Measurements from ENCODE around the gene CITED1. TPM values are rescaled to one million over a fixed set of nuclear protein-coding genes. Genes with fewer than 3 reads are reported as not detected.

The CITED1 gene
- total and polyA plus RNA-seq, 2 of the 13 experiments (the other 11 are each of a cell fraction or from before 2014, with no cell fraction given), result 0.09 TPM; not detected in 1

GRCh38 chrX:72304877-72305276 lies 837 bp downstream of the CITED1 start:
- Histone ChIP-seq H3K9ac (ENCODE audit: insufficient read depth, low read depth, low read length) (no peak overlapping the region), H3K9me3 (ENCODE audit: low read length) (no peaks in the 10 kb centered on the region), H2AFZ (ENCODE audit: low read length) (no peak overlapping the region), H3K4me2 (ENCODE audit: low read depth, low read length) (peak overlapping the region; percentile 60; the same call in 1 of the 2 replicates), H4K20me1 (ENCODE audit: insufficient read depth, low read length) (no peaks in the 10 kb centered on the region), H3K36me3 (replicated peaks in 1 of 2; ENCODE audit: control insufficient read depth in 1 of 2, insufficient read depth in 2 of 2, low read length in 2 of 2) (no peaks in the 10 kb centered on the region), H3K4me1 (ENCODE audit: insufficient read depth, low read length) (peaks cover 30% of the 10 kb centered on the region), H3K79me2 (ENCODE audit: insufficient read depth, low read length) (no peaks in the 10 kb centered on the region), H3K27me3 (ENCODE audit: control insufficient read depth in 1 of 2, insufficient read depth in 2 of 2, low read length in 2 of 2) (peaks cover 6 to 60% of the 10 kb centered on the region in 2 experiments; a peak in 4 of 5 replicates), H3K4me3 (replicated peaks in 1 of 3; ENCODE audit: insufficient read depth in 1 of 3, low read depth in 2 of 3, low read length in 3 of 3) (peak overlapping the region in 2 of 3 experiments; percentile 39 to 60; a peak in 2 of 6 replicates), H3K27ac (ENCODE audit: extremely low read length, insufficient read depth, low read length) (no peak overlapping the region)
- ATAC-seq (peak; percentile 7; the same call in 2 of the 3 replicates), DNase-seq (ENCODE audit: low spot score) (no peak), FAIRE-seq (no peak)
- in situ Hi-C loops (cut with HindIII; ENCODE audit: extremely low pct_ligation_motif_present, low pct_unique_long_range_greater_than_20kb), result loop anchor here (10.0 kb wide), 1 partner anchor 240 kb away; no protein-coding TSS in a partner anchor
- POLR2A ChIA-PET, result interaction anchor here (1.2 kb wide), 1 partner anchor 28 kb away, joined by 3 read pairs; the partner anchor contains the start of gene RPS4X
- TF ChIP-seq SIN3B (IDR thresholded peaks at IDR 0.05; ENCODE audit: low read length) (no peak), BCL6 (CRISPR knock-in tag; IDR thresholded peaks at IDR 0.05) (no peak), ZFP37 (CRISPR knock-in tag; IDR thresholded peaks at IDR 0.05; ENCODE audit: borderline replicate concordance) (no peak)
- TF ChIP-seq, protein P1, sequence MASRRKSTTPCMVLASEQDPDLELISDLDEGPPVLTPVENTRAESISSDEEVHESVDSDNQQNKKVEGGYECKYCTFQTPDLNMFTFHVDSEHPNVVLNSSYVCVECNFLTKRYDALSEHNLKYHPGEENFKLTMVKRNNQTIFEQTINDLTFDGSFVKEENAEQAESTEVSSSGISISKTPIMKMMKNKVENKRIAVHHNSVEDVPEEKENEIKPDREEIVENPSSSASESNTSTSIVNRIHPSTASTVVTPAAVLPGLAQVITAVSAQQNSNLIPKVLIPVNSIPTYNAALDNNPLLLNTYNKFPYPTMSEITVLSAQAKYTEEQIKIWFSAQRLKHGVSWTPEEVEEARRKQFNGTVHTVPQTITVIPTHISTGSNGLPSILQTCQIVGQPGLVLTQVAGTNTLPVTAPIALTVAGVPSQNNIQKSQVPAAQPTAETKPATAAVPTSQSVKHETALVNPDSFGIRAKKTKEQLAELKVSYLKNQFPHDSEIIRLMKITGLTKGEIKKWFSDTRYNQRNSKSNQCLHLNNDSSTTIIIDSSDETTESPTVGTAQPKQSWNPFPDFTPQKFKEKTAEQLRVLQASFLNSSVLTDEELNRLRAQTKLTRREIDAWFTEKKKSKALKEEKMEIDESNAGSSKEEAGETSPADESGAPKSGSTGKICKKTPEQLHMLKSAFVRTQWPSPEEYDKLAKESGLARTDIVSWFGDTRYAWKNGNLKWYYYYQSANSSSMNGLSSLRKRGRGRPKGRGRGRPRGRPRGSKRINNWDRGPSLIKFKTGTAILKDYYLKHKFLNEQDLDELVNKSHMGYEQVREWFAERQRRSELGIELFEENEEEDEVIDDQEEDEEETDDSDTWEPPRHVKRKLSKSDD (CRISPR knock-in tag; IDR thresholded peaks at IDR 0.05; ENCODE audit: low read depth), result no peak
- CTCF ChIA-PET (ENCODE audit: low intra/inter-chr PET ratio, low total read pairs), result no interaction called here
- 9% methylated on average over 8 of the region's 26 CpGs for WGBS (ENCODE audit: low lambda C conversion rate)
- intact Hi-C loops (cut with micrococcal nuclease; ENCODE audit: unreplicated experiment), result no loop called here
- BruUV-seq (replicated peaks), result no TSS peak

GRCh38 chrX:72301781-72302180 lies 3.9 kb downstream of the CITED1 start:
- Histone ChIP-seq H3K4me2 (ENCODE audit: low read depth, low read length) (no peak overlapping the region), H3K9me3 (ENCODE audit: low read length) (no peaks in the 10 kb centered on the region), H3K4me1 (ENCODE audit: insufficient read depth, low read length) (peaks cover 15% of the 10 kb centered on the region; the same call in 1 of the 2 replicates), H4K20me1 (ENCODE audit: insufficient read depth, low read length) (no peaks in the 10 kb centered on the region), H2AFZ (ENCODE audit: low read length) (no peak overlapping the region), H3K36me3 (replicated peaks in 1 of 2; ENCODE audit: control insufficient read depth in 1 of 2, insufficient read depth in 2 of 2, low read length in 2 of 2) (no peaks in the 10 kb centered on the region), H3K9ac (ENCODE audit: insufficient read depth, low read depth, low read length) (no peak overlapping the region), H3K27ac (ENCODE audit: extremely low read length, insufficient read depth, low read length) (no peak overlapping the region), H3K4me3 (replicated peaks in 1 of 3; ENCODE audit: insufficient read depth in 1 of 3, low read depth in 2 of 3, low read length in 3 of 3) (no peak overlapping the region), H3K27me3 (ENCODE audit: control insufficient read depth in 1 of 2, insufficient read depth in 2 of 2, low read length in 2 of 2) (peaks cover 5 to 36% of the 10 kb centered on the region in 2 experiments; a peak in 4 of 5 replicates), H3K79me2 (ENCODE audit: insufficient read depth, low read length) (no peaks in the 10 kb centered on the region)
- TF ChIP-seq, protein P2, sequence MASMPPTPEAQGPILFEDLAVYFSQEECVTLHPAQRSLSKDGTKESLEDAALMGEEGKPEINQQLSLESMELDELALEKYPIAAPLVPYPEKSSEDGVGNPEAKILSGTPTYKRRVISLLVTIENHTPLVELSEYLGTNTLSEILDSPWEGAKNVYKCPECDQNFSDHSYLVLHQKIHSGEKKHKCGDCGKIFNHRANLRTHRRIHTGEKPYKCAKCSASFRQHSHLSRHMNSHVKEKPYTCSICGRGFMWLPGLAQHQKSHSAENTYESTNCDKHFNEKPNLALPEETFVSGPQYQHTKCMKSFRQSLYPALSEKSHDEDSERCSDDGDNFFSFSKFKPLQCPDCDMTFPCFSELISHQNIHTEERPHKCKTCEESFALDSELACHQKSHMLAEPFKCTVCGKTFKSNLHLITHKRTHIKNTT (CRISPR knock-in tag; IDR thresholded peaks at IDR 0.05), result no peak
- TF ChIP-seq CEBPB (IDR thresholded peaks at IDR 0.05; ENCODE audit: borderline replicate concordance, low read depth, low read length) (no peak), KDM3A (CRISPR knock-in tag; IDR thresholded peaks at IDR 0.05; ENCODE audit: low read depth) (no peak)
- DNase-seq (ENCODE audit: low spot score), result no peak
- no peak for ATAC-seq
- no peak for FAIRE-seq
- no TSS peak for BruUV-seq (replicated peaks)
- WGBS (ENCODE audit: low lambda C conversion rate), result 100% methylated on average over 1 of the region's 9 CpGs
- CTCF ChIA-PET (ENCODE audit: low intra/inter-chr PET ratio, low total read pairs), result no interaction called here
- intact Hi-C loops (cut with micrococcal nuclease; ENCODE audit: unreplicated experiment) (no loop called here), in situ Hi-C loops (cut with HindIII; ENCODE audit: extremely low pct_ligation_motif_present, low pct_unique_long_range_greater_than_20kb) (loop anchor here (10.0 kb wide), 1 partner anchor 243 kb away; no protein-coding TSS in a partner anchor)
- POLR2A ChIA-PET, result no interaction called here
